ENCODE data around the gene COA1.
"Not testable (repeated sequence)": the region's sequence is repeated elsewhere in the genome, so short reads cannot be mapped to it uniquely, and the experiment has no call there.

COA1 gene

DNA sequence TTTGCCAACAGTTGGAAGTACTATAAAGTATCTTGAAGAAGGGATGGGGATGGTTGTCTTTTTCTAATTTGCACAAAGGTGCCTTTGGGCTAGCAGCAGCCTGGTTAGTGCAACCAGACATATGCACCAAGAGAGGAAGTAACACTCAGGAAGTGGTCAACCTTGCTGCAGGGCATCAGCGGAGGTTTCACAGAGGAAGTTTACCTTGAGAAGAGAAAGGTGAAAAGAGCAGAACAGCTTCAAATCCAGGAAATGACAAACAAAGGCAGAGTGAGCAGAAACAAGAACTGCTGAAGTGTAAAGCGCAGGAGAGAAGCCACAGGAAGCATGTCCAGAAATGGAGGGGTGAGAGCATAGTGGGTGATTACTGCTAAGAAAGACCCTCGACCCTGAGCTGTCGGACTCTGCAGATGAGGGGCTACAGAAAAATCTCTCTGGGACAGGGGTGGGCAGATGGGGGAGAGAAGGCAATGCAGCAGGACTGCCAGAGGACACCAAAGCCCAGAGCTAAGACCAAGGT lies 79.5 kb downstream of the COA1 start:
- no peak for DNase-seq

GRCh38 chr7:43648473-43649406 lies 80.6 kb downstream of the COA1 start:
- no peak for DNase-seq

- DNase-seq = no peak
Observed at GRCh38 chr7:43647673-43648472, 81.5 kb downstream of the COA1 start.

GRCh38 chr7:43647339-43647672 lies 82.0 kb downstream of the COA1 start:
- no peak for DNase-seq

- no peak for DNase-seq
Observed at GRCh38 chr7:43646603-43647338, 82.6 kb downstream of the COA1 start.

- DNase-seq = no peak
Observed at GRCh38 chr7:43645699-43646226, 83.6 kb downstream of the COA1 start.

DNA sequence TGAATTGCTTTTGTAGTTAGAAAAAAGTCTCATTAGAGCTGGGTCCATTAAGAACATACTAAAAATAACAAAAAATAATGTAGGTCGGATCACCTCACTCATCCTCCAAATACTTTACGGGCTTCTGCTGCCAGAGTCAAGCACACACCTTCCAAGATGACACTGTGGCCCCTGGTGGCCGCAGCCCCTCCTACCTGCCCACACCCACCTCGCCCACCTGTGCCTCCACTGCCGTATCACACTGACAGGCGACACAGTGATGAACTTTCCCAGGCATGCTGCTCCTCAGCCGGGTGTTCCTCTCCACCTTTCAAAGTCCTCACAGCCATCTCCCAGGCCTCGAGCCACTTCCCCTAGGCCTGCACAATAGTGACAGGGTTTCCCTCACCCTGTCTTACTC lies 85.5 kb downstream of the COA1 start:
- DNase-seq = no peak

DNA sequence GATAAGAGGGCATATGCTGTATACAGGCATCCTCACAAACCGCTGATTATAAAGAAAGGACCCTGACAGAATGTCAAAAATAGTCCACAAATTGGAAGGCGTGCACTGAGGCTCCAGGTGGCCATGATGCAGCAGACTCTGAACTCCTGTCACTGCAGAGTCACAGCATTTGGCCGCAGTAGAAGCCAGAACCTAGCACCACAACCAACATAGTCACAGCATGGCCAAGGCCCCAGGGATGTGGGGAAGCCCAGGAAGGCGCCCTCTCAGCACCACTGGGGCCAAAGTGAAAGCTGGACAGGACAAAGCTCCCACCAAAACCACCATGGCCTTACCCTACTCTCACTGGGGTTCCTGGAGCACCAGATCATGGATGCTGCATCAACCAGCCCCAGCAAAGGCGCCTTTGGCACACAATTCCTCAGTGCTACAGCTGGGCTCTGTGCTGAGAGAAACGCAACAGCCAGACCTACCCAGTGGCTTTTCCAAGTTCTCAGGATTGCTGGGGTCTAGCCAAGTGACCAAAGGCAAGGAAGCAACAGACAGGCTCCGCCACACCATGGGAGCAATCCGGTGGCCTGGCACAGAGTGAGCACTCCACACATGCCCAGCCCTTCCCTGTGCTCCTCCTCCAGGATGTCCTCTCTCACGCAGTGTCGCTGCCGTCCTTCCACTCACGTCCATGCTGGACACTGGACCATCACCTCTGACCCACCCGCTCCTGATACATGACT lies 86.3 kb downstream of the COA1 start:
- no peak for DNase-seq

- DNase-seq = no peak
Observed at GRCh38 chr7:43640679-43641078, 88.6 kb downstream of the COA1 start.

DNA sequence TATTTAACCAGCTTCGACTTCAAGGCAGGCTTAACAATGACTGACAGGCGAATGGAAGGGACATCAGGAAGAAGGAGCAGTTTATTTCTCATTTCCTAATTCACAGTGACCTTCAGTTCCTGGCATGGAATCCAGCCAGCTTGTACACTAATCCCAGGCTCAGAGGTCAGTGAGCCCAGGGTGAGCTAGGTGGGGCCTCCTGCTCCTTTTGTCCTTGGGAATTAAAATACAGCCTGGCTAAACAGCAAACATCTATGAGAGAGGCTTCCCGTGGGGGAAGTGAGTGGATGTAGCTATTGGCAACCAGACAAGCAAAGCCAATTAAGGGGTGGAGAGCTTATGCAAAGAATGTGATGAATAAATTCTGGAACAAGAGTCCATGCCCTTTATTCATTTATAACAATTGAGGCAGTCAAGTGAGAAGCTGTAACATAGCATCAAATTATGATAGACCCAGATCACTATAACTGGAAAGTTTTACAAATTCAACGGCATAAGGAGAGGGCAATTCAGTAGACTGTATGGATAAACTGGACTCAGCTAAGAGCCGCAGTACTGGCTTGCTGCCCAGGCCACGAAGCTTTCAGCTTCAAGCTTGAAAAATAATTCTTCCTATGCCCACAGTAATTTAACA lies 89.3 kb downstream of the COA1 start:
- no peak for DNase-seq

DNA sequence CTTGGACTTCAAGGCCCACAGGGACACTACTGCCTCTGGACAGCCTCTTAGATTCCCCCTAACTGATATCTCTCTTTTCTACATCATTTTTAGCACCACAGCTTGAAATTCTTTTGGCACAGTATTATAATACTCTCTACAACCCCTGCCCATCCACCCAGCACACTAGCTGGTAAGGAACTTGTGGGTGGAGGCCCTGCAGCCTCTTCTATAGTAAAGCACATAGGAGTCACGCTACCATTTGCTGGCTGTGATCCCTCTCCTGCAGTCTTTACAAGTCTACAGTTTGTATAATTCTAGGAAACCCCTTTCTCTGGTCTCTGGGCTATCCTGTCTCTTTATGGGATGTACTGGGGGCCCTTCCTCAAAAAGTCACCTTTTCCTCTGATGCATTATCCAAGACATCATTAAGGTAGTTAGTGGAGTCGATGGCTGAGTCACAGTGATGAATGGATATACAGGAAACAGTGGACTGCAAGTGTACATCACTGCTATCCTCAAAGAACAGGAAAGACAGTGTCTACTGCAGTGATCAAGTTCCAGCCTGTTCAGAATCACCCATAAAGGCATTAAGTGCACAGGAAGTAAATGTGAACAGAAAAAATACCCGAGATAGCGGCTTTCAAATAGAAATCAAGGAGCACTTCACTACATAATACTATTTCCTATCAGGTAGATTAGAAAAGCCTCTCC lies 92.1 kb downstream of the COA1 start:
- no peak for DNase-seq

GRCh38 chr7:43636093-43636492 lies 93.2 kb downstream of the COA1 start:
- no peak for DNase-seq

DNA sequence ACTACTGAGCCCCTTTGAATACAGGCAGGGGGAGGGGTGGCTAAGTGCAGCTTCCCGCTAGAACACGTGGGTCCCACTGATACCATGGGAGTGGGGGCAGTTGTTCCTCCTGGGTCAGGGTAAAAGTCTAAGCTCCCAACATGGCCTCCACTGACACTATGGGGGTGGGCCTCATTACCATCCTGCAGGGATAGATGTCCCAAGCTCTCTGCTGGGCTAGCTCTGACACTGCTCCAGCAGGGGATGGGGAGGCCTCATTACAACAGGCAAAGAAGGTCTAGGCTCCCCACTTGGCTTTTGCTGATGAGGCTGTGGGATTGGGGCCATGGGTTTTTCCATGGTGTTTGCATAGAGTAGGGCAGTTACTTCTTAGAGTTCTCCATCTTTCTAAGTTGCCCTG lies 94.9 kb downstream of the COA1 start:
- DNase-seq = no peak

DNA sequence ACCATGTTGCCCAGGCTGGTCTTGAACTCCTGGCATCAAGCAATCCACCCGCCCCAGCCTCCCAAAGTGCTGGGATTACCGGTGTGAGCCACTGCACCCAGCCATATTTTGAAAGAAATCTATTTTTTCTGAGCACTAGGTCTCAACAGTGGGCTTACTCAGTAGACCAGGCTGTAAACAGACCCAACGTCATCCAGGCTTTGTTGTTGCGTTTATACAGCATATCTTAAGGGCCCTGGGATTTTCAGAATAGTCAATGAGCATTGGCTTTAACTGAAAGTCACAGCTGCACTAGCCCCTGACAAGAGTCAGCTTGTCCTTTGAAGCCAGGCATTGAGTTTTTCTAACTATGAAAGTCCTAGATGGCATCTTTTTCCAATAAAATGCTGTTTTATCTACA lies 96.6 kb downstream of the COA1 start:
- DNase-seq = no peak

DNA sequence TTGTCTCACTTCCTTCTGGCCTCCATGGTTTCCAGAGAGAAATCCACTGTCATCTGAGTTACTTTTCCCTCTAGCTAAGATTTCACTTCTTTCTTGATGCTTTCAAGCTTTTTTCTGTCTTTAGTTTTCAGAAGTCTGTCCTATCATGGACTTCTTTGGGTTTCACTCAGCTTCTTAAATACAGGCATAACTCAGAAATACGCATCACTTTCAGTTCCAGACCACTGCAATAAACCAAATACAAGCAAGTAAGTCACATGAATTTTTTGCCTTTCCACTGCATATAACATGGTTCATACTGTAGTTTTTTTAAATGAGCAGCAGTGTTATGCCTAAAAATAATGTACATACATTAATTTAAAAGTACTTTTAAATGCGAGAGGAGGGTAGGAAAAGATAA lies 97.8 kb downstream of the COA1 start:
- DNase-seq = no peak

GRCh38 chr7:43630482-43630881 lies 98.8 kb downstream of the COA1 start:
- no peak for DNase-seq

DNA sequence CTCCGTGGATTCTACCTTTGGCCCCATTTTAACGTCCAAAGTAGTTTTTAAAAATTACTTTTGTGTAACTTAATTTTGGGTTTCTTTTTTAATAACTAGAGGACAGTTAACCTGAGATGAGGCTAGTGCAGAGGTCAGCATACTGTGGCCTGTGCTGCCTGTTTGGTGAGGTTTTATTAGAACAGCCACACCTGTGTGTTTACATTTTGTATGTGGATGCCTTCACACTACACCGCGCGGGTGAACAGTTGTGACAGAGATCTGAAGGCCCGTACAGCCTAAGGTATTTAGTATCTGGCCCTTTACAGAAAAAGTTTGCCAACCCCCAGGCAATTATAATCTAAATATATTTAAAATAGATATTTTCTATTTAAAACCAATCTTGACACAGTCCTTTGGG lies 99.5 kb downstream of the COA1 start:
- DNase-seq = no peak

GRCh38 chr7:43628431-43628830 lies 100.9 kb downstream of the COA1 start:
- no peak for DNase-seq

DNA sequence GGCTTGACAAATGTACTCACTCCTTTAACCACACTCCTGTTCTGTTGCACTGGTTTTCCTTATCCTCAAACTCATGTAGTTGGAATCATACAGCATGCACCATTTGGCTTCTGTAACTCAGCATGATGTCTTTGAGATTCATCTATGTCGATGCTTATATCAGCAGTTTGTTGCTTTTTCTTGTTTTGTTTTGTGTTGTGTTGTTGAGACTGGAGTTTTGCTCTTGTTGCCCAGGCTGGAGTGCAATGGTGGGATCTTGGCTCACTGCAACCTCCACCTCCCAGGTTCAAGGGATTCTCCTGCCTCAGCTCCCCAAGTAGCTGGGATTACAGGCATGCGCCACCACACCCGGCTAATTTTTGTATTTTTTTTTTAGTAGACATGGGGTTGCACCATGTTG lies 101.5 kb downstream of the COA1 start:
- not testable (repeated sequence) for DNase-seq

DNA sequence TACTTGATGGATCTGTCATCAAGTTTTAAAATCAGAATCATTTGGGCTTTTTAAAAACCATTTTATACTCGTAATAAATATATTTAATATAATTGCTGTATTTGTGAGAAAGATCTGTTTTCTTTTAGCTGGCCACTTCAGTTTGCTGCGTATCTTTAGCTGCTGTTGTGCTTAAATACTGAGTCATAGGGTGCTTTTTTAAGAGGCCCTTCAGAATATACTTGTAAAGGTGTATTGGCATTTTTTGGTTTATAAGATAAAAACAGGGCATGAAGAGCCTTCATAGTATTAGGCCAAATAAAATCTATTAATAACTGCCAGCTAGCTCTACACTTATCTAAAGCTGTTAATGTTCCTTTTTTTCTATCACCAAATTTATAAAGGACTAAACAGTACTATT lies 102.6 kb downstream of the COA1 start:
- DNase-seq = no peak

- DNase-seq = no peak
Observed at GRCh38 chr7:43625980-43626379, 103.3 kb downstream of the COA1 start.
